ENCODE measurements around the gene RIPK4.

The RIPK4 gene

GRCh38 chr21:41776778-41777177, 9.9 kb upstream of the RIPK4 start:
- DNase-seq (ENCODE audit: low read depth, low spot score): no peak
- in situ Hi-C loops (cut with HindIII; ENCODE audit: low sequenced_read_pairs): no loop called here

GRCh38 chr21:41775149-41775472, 8.3 kb upstream of the RIPK4 start:
- no peak overlapping the region for H3K4me3 ChIP-seq (ENCODE audit: low read depth, low read length)
- DNase-seq (ENCODE audit: low read depth, low spot score): no peak
- in situ Hi-C loops (cut with HindIII; ENCODE audit: low sequenced_read_pairs): no loop called here
- no peak for TF ChIP-seq CTCF (IDR thresholded peaks at IDR 0.05; ENCODE audit: low read depth, low read length)

More at GRCh38 chr21:41776778-41777177, 9.9 kb upstream of the RIPK4 start:
- TF ChIP-seq CTCF (IDR thresholded peaks at IDR 0.05; ENCODE audit: low read depth, low read length): no peak
- H3K4me3 ChIP-seq (ENCODE audit: low read depth, low read length): no peak overlapping the region

- H3K4me3 ChIP-seq (ENCODE audit: low read depth, low read length): no peak overlapping the region
- TF ChIP-seq CTCF (IDR thresholded peaks at IDR 0.05; ENCODE audit: low read depth, low read length): no peak
- no peak for DNase-seq (ENCODE audit: low read depth, low spot score)
- in situ Hi-C loops (cut with HindIII; ENCODE audit: low sequenced_read_pairs): no loop called here
Observed at GRCh38 chr21:41774467-41775148, 7.8 kb upstream of the RIPK4 start.

- TF ChIP-seq CTCF (IDR thresholded peaks at IDR 0.05; ENCODE audit: low read depth, low read length): no peak
- in situ Hi-C loops (cut with HindIII; ENCODE audit: low sequenced_read_pairs): no loop called here
Observed at GRCh38 chr21:41772351-41773080, 5.7 kb upstream of the RIPK4 start.

GRCh38 chr21:41771625-41771945, 4.7 kb upstream of the RIPK4 start:
- H3K4me3 ChIP-seq (ENCODE audit: low read depth, low read length): no peak overlapping the region
- DNase-seq (ENCODE audit: low read depth, low spot score): no peak
- no peak for TF ChIP-seq CTCF (IDR thresholded peaks at IDR 0.05; ENCODE audit: low read depth, low read length)
- in situ Hi-C loops (cut with HindIII; ENCODE audit: low sequenced_read_pairs): no loop called here

More at GRCh38 chr21:41772351-41773080, 5.7 kb upstream of the RIPK4 start:
- DNase-seq (ENCODE audit: low read depth, low spot score): no peak
- no peak overlapping the region for H3K4me3 ChIP-seq (ENCODE audit: low read depth, low read length)

GRCh38 chr21:41770901-41771624, 4.2 kb upstream of the RIPK4 start:
- TF ChIP-seq CTCF (IDR thresholded peaks at IDR 0.05; ENCODE audit: low read depth, low read length): no peak
- H3K4me3 ChIP-seq (ENCODE audit: low read depth, low read length): no peak overlapping the region
- DNase-seq (ENCODE audit: low read depth, low spot score): no peak
- in situ Hi-C loops (cut with HindIII; ENCODE audit: low sequenced_read_pairs): no loop called here

Data from astrocyte of the spinal cord (primary cell).